ENCODE results near the gene NTM.

GRCh38 chr11:131626788-131627187, 256.4 kb downstream of the NTM start:
- TF ChIP-seq, protein P1, sequence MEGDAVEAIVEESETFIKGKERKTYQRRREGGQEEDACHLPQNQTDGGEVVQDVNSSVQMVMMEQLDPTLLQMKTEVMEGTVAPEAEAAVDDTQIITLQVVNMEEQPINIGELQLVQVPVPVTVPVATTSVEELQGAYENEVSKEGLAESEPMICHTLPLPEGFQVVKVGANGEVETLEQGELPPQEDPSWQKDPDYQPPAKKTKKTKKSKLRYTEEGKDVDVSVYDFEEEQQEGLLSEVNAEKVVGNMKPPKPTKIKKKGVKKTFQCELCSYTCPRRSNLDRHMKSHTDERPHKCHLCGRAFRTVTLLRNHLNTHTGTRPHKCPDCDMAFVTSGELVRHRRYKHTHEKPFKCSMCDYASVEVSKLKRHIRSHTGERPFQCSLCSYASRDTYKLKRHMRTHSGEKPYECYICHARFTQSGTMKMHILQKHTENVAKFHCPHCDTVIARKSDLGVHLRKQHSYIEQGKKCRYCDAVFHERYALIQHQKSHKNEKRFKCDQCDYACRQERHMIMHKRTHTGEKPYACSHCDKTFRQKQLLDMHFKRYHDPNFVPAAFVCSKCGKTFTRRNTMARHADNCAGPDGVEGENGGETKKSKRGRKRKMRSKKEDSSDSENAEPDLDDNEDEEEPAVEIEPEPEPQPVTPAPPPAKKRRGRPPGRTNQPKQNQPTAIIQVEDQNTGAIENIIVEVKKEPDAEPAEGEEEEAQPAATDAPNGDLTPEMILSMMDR (conservative IDR thresholded peaks at IDR 0.05; ENCODE audit: low read length) = no peak
- TF ChIP-seq EZH2phosphoT487 (IDR thresholded peaks at IDR 0.05; ENCODE audit: borderline replicate concordance) = no peak

Measured in Loucy (cell line).